Medulla oblongata (tissue), 1 donor: ENCODE data around the gene ALK.
"Not testable (repeated sequence)": the region's sequence is repeated elsewhere in the genome, so short reads cannot be mapped to it uniquely, and the experiment has no call there.

Experiments
- DNase-seq: peaks from one replicate; pipeline ENCODE4 v3.0.0-alpha.2; 2015; ENCODE audit errors: extremely low spot score

The ALK gene

GRCh38 chr2:29246383-29247300, 674.7 kb downstream of the ALK start:
- DNase-seq, result no peak

- DNase-seq, result no peak
Measured at GRCh38 chr2:29245742-29246382, 675.5 kb downstream of the ALK start.

GRCh38 chr2:29245035-29245741, 676.2 kb downstream of the ALK start:
- DNase-seq, result not testable (repeated sequence)

GRCh38 chr2:29242621-29243375, 678.6 kb downstream of the ALK start:
- no peak for DNase-seq

GRCh38 chr2:29241955-29242565, 679.3 kb downstream of the ALK start:
- DNase-seq, result no peak

GRCh38 chr2:29241341-29241740, 680.0 kb downstream of the ALK start:
- no peak for DNase-seq

- no peak for DNase-seq
Measured at GRCh38 chr2:29240601-29241000, 680.8 kb downstream of the ALK start.

GRCh38 chr2:29239209-29239960, 682.0 kb downstream of the ALK start:
- no peak for DNase-seq

- no peak for DNase-seq
Measured at GRCh38 chr2:29238497-29238896, 682.9 kb downstream of the ALK start.

- no peak for DNase-seq
Measured at GRCh38 chr2:29236074-29236473, 685.3 kb downstream of the ALK start.

GRCh38 chr2:29235411-29235810, 686.0 kb downstream of the ALK start:
- DNase-seq, result no peak

- DNase-seq, result no peak
Measured at GRCh38 chr2:29233428-29233827, 688.0 kb downstream of the ALK start.

- no peak for DNase-seq
Measured at GRCh38 chr2:29232041-29232440, 689.3 kb downstream of the ALK start.

GRCh38 chr2:29229640-29230039, 691.7 kb downstream of the ALK start:
- no peak for DNase-seq

- DNase-seq, result no peak
Measured at GRCh38 chr2:29228947-29229346, 692.4 kb downstream of the ALK start.

GRCh38 chr2:29227935-29228675, 693.3 kb downstream of the ALK start:
- DNase-seq, result no peak

- no peak for DNase-seq
Measured at GRCh38 chr2:29226808-29227207, 694.6 kb downstream of the ALK start.

- DNase-seq, result no peak
Measured at GRCh38 chr2:29226375-29226774, 695.0 kb downstream of the ALK start.

- no peak for DNase-seq
Measured at GRCh38 chr2:29225814-29226213, 695.6 kb downstream of the ALK start.
